ENCODE data around the gene AUNIP.

AUNIP gene

GRCh38 chr1:25888426-25888987, 29.2 kb upstream of the AUNIP start:
- DNase-seq: no peak

- DNase-seq: no peak
These were observed 26.3 kb upstream of the AUNIP start for GRCh38 chr1:25885602-25886001.

- no peak for DNase-seq
These were observed 22.0 kb upstream of the AUNIP start for GRCh38 chr1:25881266-25881665.

DNA sequence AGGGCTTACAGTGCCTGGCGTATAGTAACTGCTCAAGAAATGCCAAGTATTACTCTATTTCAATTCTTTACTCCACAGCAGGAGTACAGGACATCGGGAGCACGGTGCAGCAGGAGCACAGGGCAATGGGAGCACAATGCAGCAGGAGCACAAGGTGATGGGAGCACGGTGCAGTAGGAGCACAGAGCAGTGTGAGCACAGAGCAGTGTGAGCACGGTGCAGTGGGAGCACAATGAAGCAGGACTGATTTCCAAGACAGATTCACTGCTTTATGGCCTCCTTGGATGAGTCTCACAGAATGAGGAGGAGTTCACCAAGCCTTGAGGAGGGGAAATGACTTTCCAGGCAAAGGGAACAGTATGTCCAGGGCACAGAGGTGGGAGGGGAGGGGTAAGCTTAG, 21.3 kb upstream of the AUNIP start:
- DNase-seq: no peak

GRCh38 chr1:25879675-25880074, 20.4 kb upstream of the AUNIP start:
- DNase-seq: no peak

GRCh38 chr1:25878690-25879089, 19.4 kb upstream of the AUNIP start:
- no peak for DNase-seq

- no peak for DNase-seq
These were observed 17.9 kb upstream of the AUNIP start for GRCh38 chr1:25877155-25877554.

GRCh38 chr1:25876693-25877077, 17.4 kb upstream of the AUNIP start:
- DNase-seq: no peak

DNA sequence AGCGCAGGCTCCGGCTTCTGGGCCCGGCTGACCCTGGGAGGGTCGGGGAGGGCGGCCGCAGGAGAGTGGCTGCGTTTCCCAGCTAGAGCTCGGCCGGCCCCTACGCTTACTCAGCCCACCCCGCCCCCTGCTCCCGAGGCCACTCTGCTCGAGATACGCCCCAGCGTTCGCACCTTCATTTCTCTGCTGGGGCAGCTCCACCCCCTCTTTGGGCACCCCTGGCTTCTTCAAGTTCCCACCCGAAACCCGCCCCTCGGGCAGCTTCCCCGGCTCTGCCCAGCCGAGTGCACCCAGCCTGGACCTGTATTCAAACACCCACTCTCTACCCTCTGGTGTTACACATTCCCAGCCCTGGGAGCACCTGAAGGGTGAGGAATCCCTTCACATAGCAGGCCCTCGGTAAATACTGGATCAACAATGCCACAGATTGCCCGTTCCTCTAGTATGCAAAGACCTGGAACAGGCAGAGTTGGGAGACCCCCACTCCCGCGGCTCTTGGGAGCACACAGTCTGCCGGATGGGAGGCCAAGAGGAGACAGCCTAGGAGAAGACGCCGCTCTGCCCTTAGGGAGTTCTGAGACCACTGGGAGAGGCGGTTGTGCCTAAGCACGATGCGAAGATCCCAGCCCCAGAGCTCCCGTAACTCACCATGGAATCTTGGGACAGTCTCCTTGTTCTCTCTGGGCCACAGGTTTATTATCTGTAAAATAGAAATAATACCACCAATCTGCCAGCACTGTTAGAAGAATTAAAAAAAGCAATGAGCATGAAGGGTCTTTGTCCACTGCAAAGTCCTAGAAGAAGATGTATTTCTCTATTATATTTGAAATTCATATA, 16.8 kb upstream of the AUNIP start:
- no peak for DNase-seq

DNA sequence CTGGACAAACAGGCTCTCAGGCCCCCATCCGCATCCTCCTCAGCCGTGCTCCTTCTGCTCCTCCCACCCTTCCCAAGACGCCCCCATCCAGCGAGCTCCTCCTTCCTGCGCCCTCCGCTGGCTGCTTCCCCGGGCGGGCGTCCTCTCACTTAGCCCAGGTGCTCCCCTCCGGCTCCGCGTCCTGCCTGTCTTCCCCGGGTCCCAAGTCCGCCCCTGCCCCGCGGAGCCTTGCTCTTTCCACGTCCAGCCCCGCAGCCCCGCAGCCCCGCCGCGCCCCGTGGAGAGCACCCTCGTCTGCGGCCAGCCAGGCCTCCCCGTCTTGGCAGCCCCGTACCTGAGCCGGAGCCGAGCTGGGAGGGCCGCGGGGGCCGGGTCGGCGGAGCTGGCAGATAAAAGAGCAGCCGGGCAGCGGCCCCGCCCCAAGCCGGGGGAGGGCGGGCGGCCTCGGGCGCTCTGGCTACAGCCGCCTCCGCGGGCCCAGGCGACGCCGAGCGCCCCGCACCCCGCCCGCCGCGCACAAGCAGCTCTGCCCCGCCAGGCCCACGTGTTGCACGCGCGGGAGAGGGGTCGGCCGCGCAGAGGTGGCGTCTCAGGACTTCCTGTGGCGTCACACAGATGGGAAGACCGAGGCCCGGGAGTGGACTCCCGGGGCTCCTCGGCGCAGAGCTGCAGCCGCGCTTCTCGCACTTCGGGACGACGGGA, 16.0 kb upstream of the AUNIP start, which contains the start of gene PAQR7:
TSS of gene PAQR7 (minus strand) at position 555 of the 702 bp plus-strand sequence. CDS start 11,869 bp downstream, outside the sequence.
- peak; percentile 64 to 87 (median 74) for DNase-seq

- DNase-seq: no peak
These were observed 15.4 kb upstream of the AUNIP start for GRCh38 chr1:25874635-25875153.

DNA sequence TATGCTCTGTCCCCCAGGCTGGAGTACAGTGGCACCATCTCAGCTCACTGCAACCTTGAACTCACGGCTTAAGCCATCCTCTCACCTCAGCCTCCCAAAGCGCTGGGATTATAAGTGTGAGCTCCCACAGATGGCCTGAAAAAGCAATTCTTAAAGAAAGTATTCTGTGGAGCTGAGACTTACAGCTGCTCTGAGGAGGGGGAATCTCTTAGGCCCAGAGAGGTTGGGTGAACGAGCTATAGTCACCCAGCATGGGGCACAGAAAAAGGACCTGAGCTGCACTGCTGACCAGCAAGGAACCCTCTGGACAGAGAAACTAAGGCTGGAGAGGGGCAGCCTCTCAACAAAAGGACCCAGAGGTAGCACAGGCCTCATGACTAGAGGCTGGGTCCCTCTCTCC, 15.0 kb upstream of the AUNIP start:
- no peak for DNase-seq

- DNase-seq: peak in 1 of 4 experiments; percentile 13
These were observed 13.9 kb upstream of the AUNIP start for GRCh38 chr1:25873120-25873519.

GRCh38 chr1:25872713-25873112, 13.5 kb upstream of the AUNIP start:
- DNase-seq: peak in 2 of 4 experiments; percentile 49 to 55

- no peak for DNase-seq
These were observed 12.6 kb upstream of the AUNIP start for GRCh38 chr1:25871704-25872494.

GRCh38 chr1:25871086-25871703, 11.9 kb upstream of the AUNIP start:
- DNase-seq: peak in 3 of 4 experiments; percentile 23 to 47 (median 41)

DNA sequence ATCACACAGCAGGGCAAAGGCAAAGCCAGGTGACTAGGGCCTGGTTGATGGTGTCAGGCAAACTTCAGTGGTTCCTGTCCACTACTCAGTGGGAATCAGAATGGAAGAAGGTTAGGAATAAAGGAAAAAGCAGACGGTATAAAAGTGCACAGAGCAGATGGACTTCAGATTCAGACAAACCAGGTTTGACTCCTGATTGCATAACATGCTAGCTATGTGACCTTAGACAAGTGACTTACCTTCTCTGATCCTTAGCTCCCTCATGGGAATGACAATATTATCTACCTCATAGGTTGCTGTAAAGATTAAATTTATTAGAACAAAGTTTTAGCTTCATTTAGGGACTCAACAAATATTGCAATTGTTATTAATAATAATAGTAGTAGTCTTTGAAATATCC, 11.4 kb upstream of the AUNIP start:
- DNase-seq: no peak

GRCh38 chr1:25869909-25870606, 10.8 kb upstream of the AUNIP start:
- peak in 1 of 4 experiments; percentile 25 for DNase-seq

- DNase-seq: no peak
These were observed 8.1 kb upstream of the AUNIP start for GRCh38 chr1:25867210-25867991.

DNA sequence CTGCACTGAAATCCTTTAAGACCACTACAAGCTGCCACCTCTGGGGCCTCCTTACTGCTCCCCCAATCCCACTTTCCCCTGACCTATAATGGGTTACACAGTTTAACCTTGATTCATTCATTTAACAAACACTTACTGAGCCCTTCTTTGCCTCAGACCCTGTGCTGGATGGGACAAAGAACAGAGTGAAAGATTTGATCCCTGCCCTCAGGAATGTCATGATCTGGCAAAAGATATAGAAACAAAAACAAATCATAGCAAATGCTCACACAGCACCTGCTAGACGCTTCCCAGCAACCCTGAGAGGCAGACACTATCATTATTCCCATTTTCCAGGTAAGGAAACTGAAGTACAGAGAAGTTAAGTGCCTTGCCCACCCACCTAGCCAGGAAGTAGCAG, 7.0 kb upstream of the AUNIP start:
- no peak for DNase-seq

- DNase-seq: no peak
These were observed 5.2 kb upstream of the AUNIP start for GRCh38 chr1:25864434-25864833.

Measured in suppressor macrophage (primary cell).